HepG2 (cell line): Measurements from ENCODE around the gene LRTM2. TPM values are rescaled to one million over a fixed set of nuclear protein-coding genes. Genes with fewer than 3 reads are reported as not detected.

ENCODE experiments used
- ATAC-seq: fragments of 200-7000 bp; cut with Tn5 transposase; 3 replicates; pipeline ENCODE4 v1.9.1; 2020; ENCODE audit warnings: mild to moderate bottlenecking, moderate library complexity
- BruUV-seq: library from RNA; stranded (reverse); fragments of 400-500 nt; replicated peaks from 2 replicates; lab custom pipeline; 2021; lab: Mats Ljungman, UMichigan
- CTCF ChIA-PET: fragments of 300-600 bp; formaldehyde crosslinking; extraction: SDS; loops from one replicate; lab custom pipeline; 2021; ENCODE audit warnings: low total read pairs, inconsistent platforms, low intra/inter-chr PET ratio; lab: Yijun Ruan, JAX
- POLR2A ChIA-PET: fragments of 350-600 bp; sonication (Branson Sonifier 250); formaldehyde crosslinking; loops from one replicate; lab custom pipeline; 2020; ENCODE audit warnings: antibody characterized with exemption, inconsistent platforms; lab: Yijun Ruan, JAX
- DNase-seq: peaks from one replicate; pipeline ENCODE4 v3.0.0-alpha.2; 2015; ENCODE audit warnings: low spot score
- FAIRE-seq: peaks from 3 replicates; lab custom pipeline; 2011; peaks lifted over from hg19 to GRCh38; lab: Jason Lieb, UNC
- H2AFZ ChIP-seq: one replicate; pipeline ENCODE4 v1.6.1; 2011; ENCODE audit warnings: low read length, inconsistent platforms
- H3K27ac ChIP-seq: fragments of 300-600 bp; 3 replicates; pipeline ENCODE4 v1.8.0; 2011; ENCODE audit warnings: mixed run types, mild to moderate bottlenecking, mixed read lengths, low read length, inconsistent platforms; ENCODE audit not compliant: insufficient read depth; ENCODE audit errors: extremely low read length
- H3K27me3 ChIP-seq, 2 experiments: fragments of 200-600 bp in 1 of 2; 2 replicates in 1 of 2; 3 replicates in 1 of 2; pipeline versions ENCODE4 v1.6.0 to v1.8.0; 2011; ENCODE audit warnings: low read length in 2 of 2, mild to moderate bottlenecking in 2 of 2, moderate library complexity in 2 of 2, inconsistent platforms in 1 of 2; ENCODE audit not compliant: insufficient read depth in 2 of 2, control insufficient read depth in 1 of 2
- H3K36me3 ChIP-seq, 2 experiments: fragments of 200-600 bp in 1 of 2; replicated peaks in 1 of 2; 2 replicates in 1 of 2; 3 replicates in 1 of 2; pipeline versions ENCODE4 v1.5.1 to v1.8.0; 2011; ENCODE audit warnings: low read length in 2 of 2, inconsistent platforms in 1 of 2; ENCODE audit not compliant: insufficient read depth in 2 of 2, control insufficient read depth in 1 of 2
- H3K4me1 ChIP-seq: 2 replicates; pipeline ENCODE4 v1.5.1; 2012; ENCODE audit warnings: low read length, inconsistent platforms; ENCODE audit not compliant: insufficient read depth
- H3K4me2 ChIP-seq: 2 replicates; pipeline ENCODE4 v1.6.0; 2011; ENCODE audit warnings: low read depth, low read length, inconsistent platforms
- H3K4me3 ChIP-seq, 3 experiments: fragments of 200-600 bp in 1 of 3; sonication (generic), shearing (Covaris generic) in 1 of 3; replicated peaks in 1 of 3; 2 replicates each; pipeline ENCODE4 v1.5.1; 2011 to 2016; ENCODE audit warnings: low read length in 3 of 3, inconsistent platforms in 2 of 3, low read depth in 2 of 3, mild to moderate bottlenecking in 2 of 3, control low read depth in 1 of 3, mixed read lengths in 1 of 3; ENCODE audit not compliant: insufficient read depth in 1 of 3
- H3K79me2 ChIP-seq: one replicate; pipeline ENCODE4 v1.6.1; 2011; ENCODE audit warnings: low read length, inconsistent platforms; ENCODE audit not compliant: insufficient read depth
- H3K9ac ChIP-seq: 2 replicates; pipeline ENCODE4 v1.6.0; 2011; ENCODE audit warnings: mild to moderate bottlenecking, low read depth, low read length, inconsistent platforms; ENCODE audit not compliant: insufficient read depth
- H3K9me3 ChIP-seq: 2 replicates; pipeline ENCODE4 v1.5.1; 2012; ENCODE audit warnings: mild to moderate bottlenecking, low read length
- H4K20me1 ChIP-seq: 2 replicates; pipeline ENCODE4 v1.6.0; 2011; ENCODE audit warnings: inconsistent platforms, mild to moderate bottlenecking, low read length, moderate library complexity; ENCODE audit not compliant: insufficient read depth
- EEA1 ChIP-seq: sonication (generic); formaldehyde crosslinking; IDR thresholded peaks from 2 replicates; pipeline ENCODE4 v1.5.1; 2020; ENCODE audit warnings: mild to moderate bottlenecking, missing genetic modification reagents, borderline replicate concordance
- FOSL2 ChIP-seq: sonication (generic); formaldehyde crosslinking; IDR thresholded peaks from 2 replicates; pipeline ENCODE4 v1.4.0; 2020; ENCODE audit warnings: missing genetic modification reagents
- HNF1B ChIP-seq: sonication (generic); formaldehyde crosslinking; IDR thresholded peaks from 2 replicates; pipeline ENCODE4 v1.5.1; 2020; ENCODE audit warnings: mild to moderate bottlenecking, moderate library complexity, missing genetic modification reagents
- HOXD1 ChIP-seq: sonication (generic); formaldehyde crosslinking; IDR thresholded peaks from 2 replicates; pipeline ENCODE4 v1.5.0; 2020; ENCODE audit warnings: missing genetic modification reagents
- ISX ChIP-seq: sonication (generic); formaldehyde crosslinking; conservative IDR thresholded peaks from 2 replicates; pipeline ENCODE4 v1.5.0; 2020; ENCODE audit warnings: missing genetic modification reagents
- NR0B2 ChIP-seq: sonication (generic); formaldehyde crosslinking; IDR thresholded peaks from 2 replicates; pipeline ENCODE4 v1.4.0; 2020; ENCODE audit warnings: mild to moderate bottlenecking, missing genetic modification reagents
- PCBP1 ChIP-seq: fragments of 200-400 bp; formaldehyde crosslinking; IDR thresholded peaks from 2 replicates; pipeline ENCODE4 v1.6.1; 2017; ENCODE audit warnings: mild to moderate bottlenecking, low read depth, low read length, borderline replicate concordance
- SRSF9 ChIP-seq: fragments of 200-400 bp; formaldehyde crosslinking; IDR thresholded peaks from 2 replicates; pipeline ENCODE4 v1.6.1; 2018; ENCODE audit warnings: borderline replicate concordance, mild to moderate bottlenecking, low read depth, low read length; ENCODE audit not compliant: insufficient read depth, poor library complexity, severe bottlenecking
- ZFP82 ChIP-seq: sonication (generic); formaldehyde crosslinking; IDR thresholded peaks from 2 replicates; pipeline ENCODE4 v1.5.1; 2020; ENCODE audit warnings: mild to moderate bottlenecking, missing genetic modification reagents, borderline replicate concordance
- ZNF446 ChIP-seq: sonication (generic); formaldehyde crosslinking; IDR thresholded peaks from 2 replicates; pipeline ENCODE4 v1.5.0; 2020; ENCODE audit warnings: mild to moderate bottlenecking, missing genetic modification reagents
- ZNF530 ChIP-seq: sonication (generic); formaldehyde crosslinking; IDR thresholded peaks from 2 replicates; pipeline ENCODE4 v1.5.0; 2020; ENCODE audit warnings: low read depth, mild to moderate bottlenecking, missing genetic modification reagents
- ZNF543 ChIP-seq: sonication (generic); formaldehyde crosslinking; IDR thresholded peaks from 2 replicates; pipeline ENCODE4 v1.4.0; 2020; ENCODE audit warnings: mild to moderate bottlenecking, missing genetic modification reagents
- WGBS: methylation state at CpG from one replicate; pipeline ENCODE4 v1.1.6; 2017; ENCODE audit warnings: low lambda C conversion rate; 5-methylcytosine and 5-hydroxymethylcytosine counted together
- in situ Hi-C: cut with HindIII; loops from 2 replicates; pipeline ENCODE4 v1.10.0; 2017; ENCODE audit warnings: low pct_unique_long_range_greater_than_20kb; ENCODE audit not compliant: extremely low pct_ligation_motif_present
- intact Hi-C: fragments of 100-400 bp; cut with micrococcal nuclease; formaldehyde crosslinking; loops from one replicate; pipeline ENCODE4 v1.10.0; 2022; ENCODE audit not compliant: unreplicated experiment
- polyA plus RNA-seq, 8 experiments: library from polyadenylated mRNA; depleted of rRNA in 3 of 8; stranded (reverse) in 7 of 8; unstranded in 1 of 8; fragments of >200 nt; fragmentation: Illumina TruSeq in 4 of 8; extraction: Trizol in 4 of 8; gene quantifications; 2 replicates each; pipeline versions ENCODE4 v1.2.1 to v1.2.3, GENCODE V29; 2011 to 2016; ENCODE audit warnings: low read depth in 4 of 8, missing spikeins in 1 of 8, mixed read lengths in 1 of 8; ENCODE audit not compliant: insufficient read depth in 1 of 8
- total RNA-seq, 5 experiments: library from RNA; depleted of rRNA; stranded (reverse); fragments of >200 nt; fragmentation: Illumina TruSeq; extraction: Trizol; gene quantifications; 2 replicates each; pipeline ENCODE4 v1.2.3, GENCODE V29; 2016; ENCODE audit warnings: low read depth in 1 of 5
- TF ChIP-seq, protein P1 (sequence below): sonication (generic); formaldehyde crosslinking; IDR thresholded peaks from 2 replicates; pipeline ENCODE4 v1.4.0; 2020; ENCODE audit warnings: missing genetic modification reagents, borderline replicate concordance
- TF ChIP-seq, protein P2 (sequence below): sonication (generic); formaldehyde crosslinking; IDR thresholded peaks from 2 replicates; pipeline ENCODE4 v1.8.1; 2022; ENCODE audit warnings: mild to moderate bottlenecking, missing genetic modification reagents
- TF ChIP-seq, protein P3 (sequence below): sonication (generic); formaldehyde crosslinking; IDR thresholded peaks from 2 replicates; pipeline ENCODE4 v1.8.0; 2022; ENCODE audit warnings: missing genetic modification reagents, mild to moderate bottlenecking, inconsistent platforms, borderline replicate concordance

LRTM2 gene
- total and polyA plus RNA-seq, 2 of the 13 experiments (the other 11 are each of a cell fraction or from before 2014, with no cell fraction given) = 0.09 TPM; not detected in 1

GRCh38 chr12:1820896-1821291, 529 bp downstream of the LRTM2 start (continued):
- TF ChIP-seq, protein P1, sequence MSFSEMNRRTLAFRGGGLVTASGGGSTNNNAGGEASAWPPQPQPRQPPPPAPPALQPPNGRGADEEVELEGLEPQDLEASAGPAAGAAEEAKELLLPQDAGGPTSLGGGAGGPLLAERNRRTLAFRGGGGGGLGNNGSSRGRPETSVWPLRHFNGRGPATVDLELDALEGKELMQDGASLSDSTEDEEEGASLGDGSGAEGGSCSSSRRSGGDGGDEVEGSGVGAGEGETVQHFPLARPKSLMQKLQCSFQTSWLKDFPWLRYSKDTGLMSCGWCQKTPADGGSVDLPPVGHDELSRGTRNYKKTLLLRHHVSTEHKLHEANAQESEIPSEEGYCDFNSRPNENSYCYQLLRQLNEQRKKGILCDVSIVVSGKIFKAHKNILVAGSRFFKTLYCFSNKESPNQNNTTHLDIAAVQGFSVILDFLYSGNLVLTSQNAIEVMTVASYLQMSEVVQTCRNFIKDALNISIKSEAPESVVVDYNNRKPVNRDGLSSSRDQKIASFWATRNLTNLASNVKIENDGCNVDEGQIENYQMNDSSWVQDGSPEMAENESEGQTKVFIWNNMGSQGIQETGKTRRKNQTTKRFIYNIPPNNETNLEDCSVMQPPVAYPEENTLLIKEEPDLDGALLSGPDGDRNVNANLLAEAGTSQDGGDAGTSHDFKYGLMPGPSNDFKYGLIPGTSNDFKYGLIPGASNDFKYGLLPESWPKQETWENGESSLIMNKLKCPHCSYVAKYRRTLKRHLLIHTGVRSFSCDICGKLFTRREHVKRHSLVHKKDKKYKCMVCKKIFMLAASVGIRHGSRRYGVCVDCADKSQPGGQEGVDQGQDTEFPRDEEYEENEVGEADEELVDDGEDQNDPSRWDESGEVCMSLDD = no peak
- TF ChIP-seq SRSF9 = no peak
- no peak for TF ChIP-seq NR0B2 (CRISPR knock-in tag)
- TF ChIP-seq ISX (CRISPR knock-in tag) = no peak
- TF ChIP-seq, protein P2, sequence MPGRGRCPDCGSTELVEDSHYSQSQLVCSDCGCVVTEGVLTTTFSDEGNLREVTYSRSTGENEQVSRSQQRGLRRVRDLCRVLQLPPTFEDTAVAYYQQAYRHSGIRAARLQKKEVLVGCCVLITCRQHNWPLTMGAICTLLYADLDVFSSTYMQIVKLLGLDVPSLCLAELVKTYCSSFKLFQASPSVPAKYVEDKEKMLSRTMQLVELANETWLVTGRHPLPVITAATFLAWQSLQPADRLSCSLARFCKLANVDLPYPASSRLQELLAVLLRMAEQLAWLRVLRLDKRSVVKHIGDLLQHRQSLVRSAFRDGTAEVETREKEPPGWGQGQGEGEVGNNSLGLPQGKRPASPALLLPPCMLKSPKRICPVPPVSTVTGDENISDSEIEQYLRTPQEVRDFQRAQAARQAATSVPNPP (CRISPR knock-in tag) = no peak
- no peak for TF ChIP-seq ZNF446 (CRISPR knock-in tag)

DNA sequence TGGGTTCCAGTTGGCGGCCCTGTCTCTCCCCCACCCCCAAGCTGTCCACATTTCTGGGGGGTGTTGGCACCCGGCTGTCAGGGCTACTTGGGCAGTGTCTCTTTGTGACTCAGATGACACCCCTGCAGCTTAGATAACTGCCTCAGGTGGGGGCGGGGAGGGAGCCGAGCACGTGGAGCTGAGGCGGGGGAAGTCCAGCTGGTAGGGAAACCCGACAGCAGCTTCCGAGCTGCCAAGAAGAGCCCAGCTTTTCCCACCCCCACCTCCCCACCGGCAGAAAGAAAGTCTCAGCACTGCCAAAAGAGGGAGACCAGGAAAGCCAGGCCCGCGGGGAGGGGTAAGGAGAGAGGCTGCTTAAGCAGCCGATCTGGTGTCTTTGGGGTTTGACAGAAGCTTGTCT, 1.4 kb downstream of the LRTM2 start:
- CTCF ChIA-PET = no interaction called here
- intact Hi-C loops (no loop called here), in situ Hi-C loops (no loop called here)
- 6% methylated on average over 6 of the region's 12 CpGs for WGBS
- DNase-seq = no peak
- no peaks in the 10 kb centered on the region for H3K9me3 ChIP-seq
- no TSS peak for BruUV-seq
- H3K9ac ChIP-seq = no peak overlapping the region
- no peak for ATAC-seq
- no peaks in the 10 kb centered on the region for H4K20me1 ChIP-seq
- no peaks in the 10 kb centered on the region for H3K36me3 ChIP-seq
- H3K4me1 ChIP-seq = peaks cover 59% of the 10 kb centered on the region
- FAIRE-seq = no peak
- no peak overlapping the region for H3K27ac ChIP-seq
- peak overlapping the region; percentile 50 for H2AFZ ChIP-seq
- H3K27me3 ChIP-seq = peaks cover 15 to 50% of the 10 kb centered on the region in 2 experiments
- POLR2A ChIA-PET = interaction anchor here (0.8 to 1.9 kb wide), 2 partner anchors 10 to 18 kb away, joined by 3 to 15 read pairs; no protein-coding TSS in a partner anchor
- peak overlapping the region; percentile 49; the same call in 1 of the 2 replicates for H3K4me2 ChIP-seq
- H3K79me2 ChIP-seq = no peaks in the 10 kb centered on the region
- H3K4me3 ChIP-seq = peak overlapping the region in 1 of 3 experiments; percentile 28; a peak in 1 of 6 replicates
- no peak for TF ChIP-seq HOXD1 (CRISPR knock-in tag)
- TF ChIP-seq ZNF530 (CRISPR knock-in tag) = no peak
- 0 out of 2 replicates have a peak, but pooled peaks have one; percentile 12 for TF ChIP-seq FOSL2
- TF ChIP-seq, protein P3, sequence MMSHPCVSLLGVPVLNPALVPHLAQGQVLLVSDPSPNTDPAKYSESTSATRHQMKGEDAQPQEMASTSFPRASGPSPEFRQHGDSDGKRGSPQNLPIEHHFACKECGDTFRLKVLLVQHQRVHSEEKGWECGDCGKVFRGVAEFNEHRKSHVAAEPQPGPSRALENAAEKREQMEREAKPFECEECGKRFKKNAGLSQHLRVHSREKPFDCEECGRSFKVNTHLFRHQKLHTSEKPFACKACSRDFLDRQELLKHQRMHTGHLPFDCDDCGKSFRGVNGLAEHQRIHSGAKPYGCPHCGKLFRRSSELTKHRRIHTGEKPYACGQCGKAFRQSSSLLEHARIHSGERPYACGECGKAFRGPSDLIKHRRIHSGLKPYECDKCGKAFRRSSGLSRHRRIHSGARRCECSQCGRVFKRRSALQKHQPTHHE = no peak
- TF ChIP-seq HNF1B (CRISPR knock-in tag) = peak; percentile 37; the same call in 1 of the 2 replicates
- TF ChIP-seq PCBP1 = no peak
- no peak for TF ChIP-seq EEA1 (CRISPR knock-in tag)
- TF ChIP-seq ZNF543 (CRISPR knock-in tag) = no peak
- TF ChIP-seq ZFP82 (CRISPR knock-in tag) = no peak
